HepG2 (cell line): Measurements from ENCODE around the gene ZNF606. TPM values are rescaled to one million over a fixed set of nuclear protein-coding genes. Genes with fewer than 3 reads are reported as not detected.

Experiments
- ATAC-seq: fragments of 200-7000 bp; cut with Tn5 transposase; 3 replicates; pipeline ENCODE4 v1.9.1; 2020; ENCODE audit warnings: mild to moderate bottlenecking, moderate library complexity
- Bru-seq: library from RNA; stranded (reverse); fragments of 400-500 nt; gene quantifications from one replicate; lab custom pipeline; 2021; lab: Mats Ljungman, UMichigan
- BruChase-seq, 2 experiments: library from RNA; stranded (reverse); fragments of 400-500 nt; gene quantifications; one replicate each; lab custom pipeline; 2021; lab: Mats Ljungman, UMichigan
- BruUV-seq: library from RNA; stranded (reverse); fragments of 400-500 nt; replicated peaks from 2 replicates; lab custom pipeline; 2021; lab: Mats Ljungman, UMichigan
- CTCF ChIA-PET: fragments of 300-600 bp; formaldehyde crosslinking; extraction: SDS; loops from one replicate; lab custom pipeline; 2021; ENCODE audit warnings: low total read pairs, inconsistent platforms, low intra/inter-chr PET ratio; lab: Yijun Ruan, JAX
- POLR2A ChIA-PET: fragments of 350-600 bp; sonication (Branson Sonifier 250); formaldehyde crosslinking; loops from one replicate; lab custom pipeline; 2020; ENCODE audit warnings: antibody characterized with exemption, inconsistent platforms; lab: Yijun Ruan, JAX
- DNase-seq: peaks from one replicate; pipeline ENCODE4 v3.0.0-alpha.2; 2015; ENCODE audit warnings: low spot score
- FAIRE-seq: peaks from 3 replicates; lab custom pipeline; 2011; peaks lifted over from hg19 to GRCh38; lab: Jason Lieb, UNC
- H2AFZ ChIP-seq: one replicate; pipeline ENCODE4 v1.6.1; 2011; ENCODE audit warnings: low read length, inconsistent platforms
- H3K27ac ChIP-seq: fragments of 300-600 bp; 3 replicates; pipeline ENCODE4 v1.8.0; 2011; ENCODE audit warnings: mixed run types, mild to moderate bottlenecking, mixed read lengths, low read length, inconsistent platforms; ENCODE audit not compliant: insufficient read depth; ENCODE audit errors: extremely low read length
- H3K27me3 ChIP-seq, 2 experiments: fragments of 200-600 bp in 1 of 2; 2 replicates in 1 of 2; 3 replicates in 1 of 2; pipeline versions ENCODE4 v1.6.0 to v1.8.0; 2011; ENCODE audit warnings: low read length in 2 of 2, mild to moderate bottlenecking in 2 of 2, moderate library complexity in 2 of 2, inconsistent platforms in 1 of 2; ENCODE audit not compliant: insufficient read depth in 2 of 2, control insufficient read depth in 1 of 2
- H3K36me3 ChIP-seq, 2 experiments: fragments of 200-600 bp in 1 of 2; replicated peaks in 1 of 2; 2 replicates in 1 of 2; 3 replicates in 1 of 2; pipeline versions ENCODE4 v1.5.1 to v1.8.0; 2011; ENCODE audit warnings: low read length in 2 of 2, inconsistent platforms in 1 of 2; ENCODE audit not compliant: insufficient read depth in 2 of 2, control insufficient read depth in 1 of 2
- H3K4me1 ChIP-seq: 2 replicates; pipeline ENCODE4 v1.5.1; 2012; ENCODE audit warnings: low read length, inconsistent platforms; ENCODE audit not compliant: insufficient read depth
- H3K4me2 ChIP-seq: 2 replicates; pipeline ENCODE4 v1.6.0; 2011; ENCODE audit warnings: low read depth, low read length, inconsistent platforms
- H3K4me3 ChIP-seq, 3 experiments: fragments of 200-600 bp in 1 of 3; sonication (generic), shearing (Covaris generic) in 1 of 3; replicated peaks in 1 of 3; 2 replicates each; pipeline ENCODE4 v1.5.1; 2011 to 2016; ENCODE audit warnings: low read length in 3 of 3, inconsistent platforms in 2 of 3, low read depth in 2 of 3, mild to moderate bottlenecking in 2 of 3, control low read depth in 1 of 3, mixed read lengths in 1 of 3; ENCODE audit not compliant: insufficient read depth in 1 of 3
- H3K79me2 ChIP-seq: one replicate; pipeline ENCODE4 v1.6.1; 2011; ENCODE audit warnings: low read length, inconsistent platforms; ENCODE audit not compliant: insufficient read depth
- H3K9ac ChIP-seq: 2 replicates; pipeline ENCODE4 v1.6.0; 2011; ENCODE audit warnings: mild to moderate bottlenecking, low read depth, low read length, inconsistent platforms; ENCODE audit not compliant: insufficient read depth
- H3K9me3 ChIP-seq: 2 replicates; pipeline ENCODE4 v1.5.1; 2012; ENCODE audit warnings: mild to moderate bottlenecking, low read length
- H4K20me1 ChIP-seq: 2 replicates; pipeline ENCODE4 v1.6.0; 2011; ENCODE audit warnings: inconsistent platforms, mild to moderate bottlenecking, low read length, moderate library complexity; ENCODE audit not compliant: insufficient read depth
- KDM1A ChIP-seq: IDR thresholded peaks from 2 replicates; pipeline ENCODE4 v1.6.1; 2016; ENCODE audit warnings: missing compliant biosample characterization
- KLF11 ChIP-seq: IDR thresholded peaks from 2 replicates; pipeline ENCODE4 v1.6.1; 2016; ENCODE audit warnings: missing compliant biosample characterization
- NFAT5 ChIP-seq: sonication (generic); formaldehyde crosslinking; IDR thresholded peaks from 2 replicates; pipeline ENCODE4 v1.4.0; 2020; ENCODE audit warnings: missing genetic modification reagents
- ZNF770 ChIP-seq: sonication (generic); formaldehyde crosslinking; IDR thresholded peaks from 2 replicates; pipeline ENCODE4 v1.5.0; 2020; ENCODE audit warnings: mild to moderate bottlenecking, missing genetic modification reagents
- WGBS: methylation state at CpG from one replicate; pipeline ENCODE4 v1.1.6; 2017; ENCODE audit warnings: low lambda C conversion rate; 5-methylcytosine and 5-hydroxymethylcytosine counted together
- in situ Hi-C: cut with HindIII; loops from 2 replicates; pipeline ENCODE4 v1.10.0; 2017; ENCODE audit warnings: low pct_unique_long_range_greater_than_20kb; ENCODE audit not compliant: extremely low pct_ligation_motif_present
- intact Hi-C: fragments of 100-400 bp; cut with micrococcal nuclease; formaldehyde crosslinking; loops from one replicate; pipeline ENCODE4 v1.10.0; 2022; ENCODE audit not compliant: unreplicated experiment
- long read RNA-seq, 2 experiments: library from RNA in 1 of 2; library from polyadenylated mRNA in 1 of 2; stranded (forward) in 1 of 2; unstranded in 1 of 2; transcript quantifications; one replicate each; pipeline ENCODE4 v2.0.0, GENCODE V29; 2019 to 2022
- polyA minus RNA-seq, 3 experiments: library from RNA; depleted of rRNA, polyadenylated mRNA; stranded (reverse); fragments of >200 nt; gene quantifications; 2 replicates each; pipeline ENCODE4 v1.2.3, GENCODE V29; 2011; ENCODE audit warnings: low replicate concordance in 1 of 3
- polyA plus RNA-seq, 8 experiments: library from polyadenylated mRNA; depleted of rRNA in 3 of 8; stranded (reverse) in 7 of 8; unstranded in 1 of 8; fragments of >200 nt; fragmentation: Illumina TruSeq in 4 of 8; extraction: Trizol in 4 of 8; gene quantifications; 2 replicates each; pipeline versions ENCODE4 v1.2.1 to v1.2.3, GENCODE V29; 2011 to 2016; ENCODE audit warnings: low read depth in 4 of 8, missing spikeins in 1 of 8, mixed read lengths in 1 of 8; ENCODE audit not compliant: insufficient read depth in 1 of 8
- total RNA-seq, 5 experiments: library from RNA; depleted of rRNA; stranded (reverse); fragments of >200 nt; fragmentation: Illumina TruSeq; extraction: Trizol; gene quantifications; 2 replicates each; pipeline ENCODE4 v1.2.3, GENCODE V29; 2016; ENCODE audit warnings: low read depth in 1 of 5

Gene ZNF606
- 8.4 and 14.8 TPM in 2 replicates for total RNA-seq (2016; rRNA removed; fragmentation: Illumina TruSeq; extraction: Trizol)
- total RNA-seq (2016; cell fraction: cytosol; rRNA removed; fragmentation: Illumina TruSeq; extraction: Trizol; ENCODE audit: low read depth): 3.4 and 6.5 TPM in 2 replicates
- 9.2 and 12.8 TPM in 2 replicates for total RNA-seq (2016; cell fraction: insoluble cytoplasmic fraction; rRNA removed; fragmentation: Illumina TruSeq; extraction: Trizol)
- total RNA-seq (2016; cell fraction: membrane; rRNA removed; fragmentation: Illumina TruSeq; extraction: Trizol): 5.1 and 5.2 TPM in 2 replicates
- 17.7 and 20.4 TPM in 2 replicates for total RNA-seq (2016; cell fraction: nucleus; rRNA removed; fragmentation: Illumina TruSeq; extraction: Trizol)
- polyA plus RNA-seq (2011; rRNA removed): 4.2 and 5.2 TPM in 2 replicates
- 2.9 TPM in 2 replicates for polyA plus RNA-seq (2011; cell fraction: cytosol; rRNA removed)
- 19.5 and 22.3 TPM in 2 replicates for polyA plus RNA-seq (2011; cell fraction: nucleus; rRNA removed)
- polyA plus RNA-seq (2012): 4.3 and 4.9 TPM in 2 replicates
- 0.43 and 0.54 TPM in 2 replicates for polyA plus RNA-seq (2016; cell fraction: cytosol; fragmentation: Illumina TruSeq; extraction: Trizol; ENCODE audit: low read depth)
- 5.8 and 6.1 TPM in 2 replicates for polyA plus RNA-seq (2016; cell fraction: insoluble cytoplasmic fraction; fragmentation: Illumina TruSeq; extraction: Trizol; ENCODE audit: low read depth)
- polyA plus RNA-seq (2016; cell fraction: membrane; fragmentation: Illumina TruSeq; extraction: Trizol; ENCODE audit: low read depth): 1.8 and 2.1 TPM in 2 replicates
- 24.9 and 25.4 TPM in 2 replicates for polyA plus RNA-seq (2016; cell fraction: nucleus; fragmentation: Illumina TruSeq; extraction: Trizol; ENCODE audit: insufficient read depth, low read depth)
- polyA minus RNA-seq (2011; rRNA and poly(A)+ RNA removed; ENCODE audit: low replicate concordance): 2.4 and 12.4 TPM in 2 replicates
- polyA minus RNA-seq (2011; cell fraction: cytosol; rRNA and poly(A)+ RNA removed): 2.8 and 3.8 TPM in 2 replicates
- 31.4 and 33.7 TPM in 2 replicates for polyA minus RNA-seq (2011; cell fraction: nucleus; rRNA and poly(A)+ RNA removed)
- Bru-seq, nascent RNA: percentile 79 among the genes with signal in this experiment
- percentile 68 among the genes with signal in this experiment for BruChase-seq, experiment 1, labeled RNA remaining after a 6-hour chase
- percentile 72 among the genes with signal in this experiment for BruChase-seq, experiment 2, labeled RNA remaining after a 2-hour chase
- long read RNA-seq, experiment 1, partial matches to known transcripts: 1 of 6 reads
- long read RNA-seq, experiment 1, other reads (novel, unspliced or antisense): 2 of 6 reads
- long read RNA-seq, experiment 2, partial matches to known transcripts: 0 of 8 reads
- long read RNA-seq, experiment 2, other reads (novel, unspliced or antisense): 6 of 8 reads

- peak within 1 kb of the TSS; percentile 50 for H2AFZ ChIP-seq
- FAIRE-seq (no peak), DNase-seq (peak; percentile 72), ATAC-seq (peak; percentile 97)
- H3K9me3 ChIP-seq: peaks cover 50% of the 10 kb centered on the region
- H3K4me3 ChIP-seq: peak within 1 kb of the TSS; percentile 79 to 97 (median 88)
- TSS peak; percentile 54 for BruUV-seq
- H3K9ac ChIP-seq: peak within 1 kb of the TSS; percentile 97
- H3K36me3 ChIP-seq: peaks cover 11 to 34% of the 10 kb centered on the region in 2 experiments; a peak in 4 of 5 replicates
- 0% methylated on average over 3 of the region's 91 CpGs for WGBS
- CTCF ChIA-PET: no interaction called here
- peaks cover 31% of the 10 kb centered on the region for H3K4me1 ChIP-seq
- no peaks in the 10 kb centered on the region for H3K27me3 ChIP-seq
- intact Hi-C loops (loop anchor here (1.0 kb wide), 1 partner anchor 55 kb away; the partner anchor contains the start of gene ZNF256), in situ Hi-C loops (no loop called here)
- no peaks in the 10 kb centered on the region for H4K20me1 ChIP-seq
- POLR2A ChIA-PET: interaction anchor here (0.6 to 2.4 kb wide), 13 partner anchors 13 to 1599 kb away, joined by 3 to 16 read pairs (median 4); partner anchors contain the start of genes ZNF274, ZNF417, ZNF551 and ZNF583
- H3K4me2 ChIP-seq: peak within 1 kb of the TSS; percentile 83
- H3K79me2 ChIP-seq: peaks cover 15% of the 10 kb centered on the region
- H3K27ac ChIP-seq: peak within 1 kb of the TSS; percentile 97
- TF ChIP-seq KDM1A (CRISPR knock-in tag): peak; percentile 93; the same call in 1 of the 2 replicates
- no peak for TF ChIP-seq ZNF770 (CRISPR knock-in tag)
- TF ChIP-seq NFAT5 (CRISPR knock-in tag): no peak; the same call in 1 of the 2 replicates
- TF ChIP-seq KLF11: peak; percentile 67; the same call in 1 of the 2 replicates
These were observed at the start of gene ZNF606 for GRCh38 chr19:58002384-58003173. TSS of gene ZNF606 (minus strand) at chr19:58002820. CDS start at chr19:58001319, 1,501 bp downstream.
